SJSA1 (cell line): ENCODE results near the gene ST8SIA2. TPM values are rescaled to one million over a fixed set of nuclear protein-coding genes. Genes with fewer than 3 reads are reported as not detected.

Experiments
- DNase-seq, 2 experiments: peaks; one replicate each; pipeline ENCODE4 v3.0.0-alpha.2; 2015 to 2020; ENCODE audit warnings: low spot score in 2 of 2, low read depth in 1 of 2
- H3K27ac ChIP-seq: fragments of 250-450 bp; sonication (Bioruptor Pico); 2 replicates; pipeline ENCODE4 v1.5.1; 2020; ENCODE audit warnings: mild to moderate bottlenecking, moderate library complexity
- H3K27me3 ChIP-seq: fragments of 250-450 bp; sonication (Bioruptor Pico); replicated peaks from 2 replicates; pipeline ENCODE4 v1.5.1; 2020; ENCODE audit warnings: mild to moderate bottlenecking, moderate library complexity
- H3K36me3 ChIP-seq: fragments of 250-450 bp; sonication (Bioruptor Pico); 2 replicates; pipeline ENCODE4 v1.5.1; 2020; ENCODE audit warnings: mild to moderate bottlenecking
- H3K4me1 ChIP-seq: fragments of 250-450 bp; sonication (Bioruptor Pico); replicated peaks from 2 replicates; pipeline ENCODE4 v1.6.1; 2021; ENCODE audit warnings: mild to moderate bottlenecking
- H3K4me3 ChIP-seq: fragments of 250-450 bp; sonication (Bioruptor Pico); 2 replicates; pipeline ENCODE4 v1.5.1; 2020; ENCODE audit warnings: mild to moderate bottlenecking
- H3K9me3 ChIP-seq: fragments of 250-450 bp; sonication (Bioruptor Pico); replicated peaks from 2 replicates; pipeline ENCODE4 v1.5.1; 2020; ENCODE audit warnings: mild to moderate bottlenecking
- total RNA-seq: library from RNA; depleted of rRNA; stranded (reverse); fragments of >200 nt; shearing (Covaris generic); gene quantifications from 2 replicates; pipeline ENCODE4 v1.2.3, GENCODE V29; 2014

ST8SIA2 gene
- total RNA-seq, 1 experiment from 2014 or later: 5.7 TPM

- H3K4me1 ChIP-seq: no peaks in the 10 kb centered on the region
- DNase-seq: peak in 1 of 2 experiments; percentile 9
- no peak overlapping the region for H3K4me3 ChIP-seq
Measured at GRCh38 chr15:92383519-92384324, 10.0 kb upstream of the ST8SIA2 start.

GRCh38 chr15:92384381-92384780 lies 9.3 kb upstream of the ST8SIA2 start:
- Histone ChIP-seq H3K4me3 (no peak overlapping the region), H3K27ac (no peak overlapping the region), H3K36me3 (no peaks in the 10 kb centered on the region), H3K9me3 (no peaks in the 10 kb centered on the region), H3K4me1 (no peaks in the 10 kb centered on the region), H3K27me3 (peaks cover 34% of the 10 kb centered on the region)
- DNase-seq: no peak

More at GRCh38 chr15:92383519-92384324, 10.0 kb upstream of the ST8SIA2 start:
- Histone ChIP-seq H3K36me3 (no peaks in the 10 kb centered on the region), H3K9me3 (no peaks in the 10 kb centered on the region), H3K27ac (no peak overlapping the region), H3K27me3 (peaks cover 33% of the 10 kb centered on the region)

DNA sequence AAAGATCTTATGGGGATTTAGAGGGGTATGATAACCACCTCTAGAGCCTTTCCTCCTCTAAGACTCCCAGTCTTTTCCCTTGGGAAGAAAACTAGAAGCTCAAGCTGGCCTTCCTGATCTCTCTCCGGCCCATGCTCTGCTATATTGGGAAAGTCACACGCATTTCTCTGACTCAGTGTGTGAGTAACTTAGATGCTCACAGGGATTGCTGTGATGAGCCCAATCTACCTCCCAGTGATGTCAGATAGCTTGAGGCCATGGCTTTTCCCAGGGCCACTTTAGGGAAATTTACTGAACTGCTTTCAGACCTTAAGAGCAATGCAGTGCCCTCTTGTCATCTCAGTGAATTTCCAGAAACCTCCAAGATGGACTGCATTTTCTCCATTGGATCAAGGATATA lies 8.6 kb upstream of the ST8SIA2 start:
- Histone ChIP-seq H3K4me1 (no peaks in the 10 kb centered on the region), H3K9me3 (no peaks in the 10 kb centered on the region), H3K36me3 (no peaks in the 10 kb centered on the region), H3K27ac (no peak overlapping the region), H3K27me3 (peaks cover 40% of the 10 kb centered on the region), H3K4me3 (no peak overlapping the region)
- no peak for DNase-seq

- Histone ChIP-seq H3K4me3 (no peak overlapping the region), H3K36me3 (no peaks in the 10 kb centered on the region), H3K4me1 (peaks cover 16% of the 10 kb centered on the region), H3K9me3 (no peaks in the 10 kb centered on the region), H3K27me3 (peaks cover 74% of the 10 kb centered on the region), H3K27ac (no peak overlapping the region)
- peak in 1 of 2 experiments; percentile 42 for DNase-seq
Measured at GRCh38 chr15:92391640-92392039, 2.0 kb upstream of the ST8SIA2 start.

DNA sequence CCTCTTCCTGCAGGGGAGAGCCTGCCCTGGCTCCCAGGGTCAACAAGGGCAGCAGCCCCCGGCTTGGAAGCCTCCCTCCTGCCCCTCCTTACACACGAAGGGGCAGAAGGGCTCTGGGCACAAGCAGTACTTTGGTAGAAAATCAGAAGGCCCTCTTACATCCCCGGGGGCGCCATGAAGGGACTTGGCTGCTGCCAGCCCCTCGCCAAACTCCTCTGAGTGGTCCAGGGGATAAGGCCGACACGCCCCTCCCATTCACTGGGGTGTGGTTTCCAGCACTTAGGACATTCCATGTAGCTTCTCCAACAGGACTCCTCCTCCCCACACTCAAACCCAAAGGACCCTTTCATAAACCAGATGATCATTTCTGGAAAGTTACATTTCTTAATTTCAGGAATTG lies 1.2 kb upstream of the ST8SIA2 start:
- Histone ChIP-seq H3K4me1 (peaks cover 16% of the 10 kb centered on the region), H3K27me3 (peaks cover 68% of the 10 kb centered on the region)

GRCh38 chr15:92393980-92394308 lies 263 bp downstream of the ST8SIA2 start:
- peak in 1 of 2 experiments; percentile 27 for DNase-seq
- Histone ChIP-seq H3K9me3 (no peaks in the 10 kb centered on the region), H3K27me3 (peaks cover 57% of the 10 kb centered on the region), H3K36me3 (no peaks in the 10 kb centered on the region), H3K4me1 (peaks cover 16% of the 10 kb centered on the region), H3K4me3 (peak overlapping the region; percentile 57), H3K27ac (no peak overlapping the region)

More for the DNA sequence above, 1.2 kb upstream of the ST8SIA2 start:
- Histone ChIP-seq H3K9me3 (no peaks in the 10 kb centered on the region), H3K27ac (no peak overlapping the region), H3K36me3 (no peaks in the 10 kb centered on the region), H3K4me3 (no peak overlapping the region)
- no peak for DNase-seq

DNA sequence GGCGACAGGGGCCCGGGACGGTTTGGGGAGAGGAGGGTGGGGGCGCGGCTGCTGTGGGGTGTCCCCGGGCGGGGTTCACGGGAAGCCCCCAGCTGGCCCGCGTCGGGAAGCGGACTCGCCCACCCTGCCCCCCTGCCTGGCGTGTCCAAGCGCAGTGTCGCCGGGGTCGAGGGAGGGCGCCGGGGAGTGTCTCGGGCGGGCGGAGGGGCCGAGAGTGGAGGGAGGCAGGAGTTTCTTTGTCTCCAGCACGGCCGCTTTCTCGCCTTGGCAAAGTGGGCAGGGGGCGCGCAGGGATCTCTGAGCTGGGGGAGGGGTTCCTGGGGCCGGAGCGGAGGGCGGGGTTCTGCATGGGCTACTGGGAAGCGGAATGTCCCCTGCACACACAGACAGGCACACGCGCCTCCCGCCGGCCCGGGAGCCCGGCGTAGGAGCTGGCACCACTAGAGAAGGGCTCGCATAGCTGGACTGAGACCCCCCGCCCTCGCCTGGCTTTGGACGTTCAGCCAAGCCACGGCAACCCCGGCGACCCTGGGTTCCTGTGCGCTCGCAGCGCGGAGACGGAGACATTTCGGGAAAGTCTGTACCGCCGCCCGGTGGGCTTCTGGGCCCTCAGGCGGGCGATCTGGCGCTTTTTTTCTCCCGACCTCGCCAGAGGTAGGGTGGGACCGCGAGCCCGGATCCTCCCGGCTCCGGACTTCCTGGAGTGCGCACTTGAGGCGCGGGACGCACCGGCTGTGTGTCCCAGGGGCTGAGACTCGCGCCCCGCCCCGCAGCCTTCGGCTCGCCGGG lies 822 bp downstream of the ST8SIA2 start:
- Histone ChIP-seq H3K9me3 (no peaks in the 10 kb centered on the region), H3K27ac (no peak overlapping the region), H3K27me3 (peaks cover 55% of the 10 kb centered on the region), H3K4me1 (peaks cover 16% of the 10 kb centered on the region), H3K4me3 (peak overlapping the region; percentile 57), H3K36me3 (no peaks in the 10 kb centered on the region)
- no peak for DNase-seq

DNA sequence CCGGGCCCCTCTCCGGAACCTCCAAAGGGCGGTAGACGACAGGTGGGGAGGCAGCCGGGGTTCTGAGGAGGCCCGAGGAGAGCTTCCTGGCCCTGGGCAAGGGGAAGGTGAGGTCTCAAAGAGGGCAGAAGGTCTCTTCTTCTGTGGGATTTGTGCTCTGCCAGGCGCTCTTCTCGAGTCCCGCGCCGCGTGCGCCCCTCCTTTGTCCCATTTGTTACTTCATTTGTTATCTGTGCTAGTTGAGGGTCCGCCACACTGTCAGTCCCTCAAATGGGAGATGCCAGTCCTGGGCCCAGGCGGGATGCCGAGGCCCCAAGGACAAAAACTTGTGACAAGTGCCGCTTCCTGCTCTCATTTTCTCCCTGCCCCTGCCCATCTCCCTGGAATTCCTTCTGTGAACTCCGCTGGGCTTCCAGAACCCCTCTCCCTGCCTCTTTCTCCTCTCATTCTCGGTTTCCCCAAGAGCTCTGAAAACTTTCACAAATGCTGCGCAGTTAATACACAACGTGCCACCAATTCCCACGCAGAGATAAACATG lies 1.5 kb downstream of the ST8SIA2 start:
- Histone ChIP-seq H3K27ac (no peak overlapping the region), H3K4me1 (peaks cover 16% of the 10 kb centered on the region), H3K36me3 (no peaks in the 10 kb centered on the region), H3K4me3 (peak overlapping the region; percentile 57), H3K27me3 (peaks cover 50% of the 10 kb centered on the region), H3K9me3 (no peaks in the 10 kb centered on the region)
- no peak for DNase-seq

DNA sequence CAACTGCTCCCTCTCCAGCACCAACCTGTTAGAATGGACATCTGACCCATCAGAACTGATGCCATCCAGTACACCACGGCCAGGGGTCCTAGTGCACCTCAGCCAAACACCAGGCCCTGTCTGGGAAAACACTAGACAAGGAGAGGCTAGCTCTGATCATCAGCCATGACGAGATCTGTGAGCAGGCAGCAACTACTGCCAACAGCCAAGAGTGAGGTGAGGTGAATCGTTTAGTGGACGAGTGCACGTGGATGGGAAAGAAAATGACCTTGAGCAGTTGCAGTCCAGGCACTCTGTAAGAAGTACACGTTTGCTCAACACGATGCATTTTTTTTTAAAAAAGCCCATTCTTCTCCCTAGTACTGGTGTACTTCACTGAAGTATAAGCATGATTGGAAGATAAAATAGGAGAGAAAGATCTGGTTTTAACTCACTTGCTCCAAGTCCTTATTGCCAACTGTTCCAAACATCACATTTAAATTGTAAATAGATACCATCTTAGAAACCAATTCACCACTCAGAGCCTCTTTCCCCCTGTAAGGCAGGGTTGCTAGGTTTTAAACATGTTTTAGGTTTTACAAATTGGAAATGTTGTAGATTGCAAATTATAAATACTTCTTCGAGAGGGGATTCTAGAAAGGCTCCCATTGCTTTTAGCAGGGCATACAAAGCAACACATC lies 5.7 kb downstream of the ST8SIA2 start:
- Histone ChIP-seq H3K4me3 (no peak overlapping the region), H3K9me3 (no peaks in the 10 kb centered on the region), H3K27ac (no peak overlapping the region), H3K4me1 (peaks cover 16% of the 10 kb centered on the region), H3K36me3 (no peaks in the 10 kb centered on the region), H3K27me3 (peaks cover 11% of the 10 kb centered on the region; the same call in 1 of the 2 replicates)
- DNase-seq: no peak

- peaks cover 10% of the 10 kb centered on the region for H3K4me1 ChIP-seq
- peaks cover under 1% of the 10 kb centered on the region; the same call in 1 of the 2 replicates for H3K27me3 ChIP-seq
- H3K27ac ChIP-seq: no peak overlapping the region
- H3K36me3 ChIP-seq: no peaks in the 10 kb centered on the region
- H3K9me3 ChIP-seq: no peaks in the 10 kb centered on the region
- no peak for DNase-seq
- H3K4me3 ChIP-seq: no peak overlapping the region
Measured at GRCh38 chr15:92400573-92400972, 6.9 kb downstream of the ST8SIA2 start.

GRCh38 chr15:92400980-92401787 lies 7.5 kb downstream of the ST8SIA2 start:
- Histone ChIP-seq H3K4me1 (peaks cover 10% of the 10 kb centered on the region), H3K36me3 (no peaks in the 10 kb centered on the region), H3K4me3 (no peak overlapping the region), H3K27ac (no peak overlapping the region), H3K9me3 (no peaks in the 10 kb centered on the region), H3K27me3 (no peaks in the 10 kb centered on the region)
- DNase-seq: no peak

DNA sequence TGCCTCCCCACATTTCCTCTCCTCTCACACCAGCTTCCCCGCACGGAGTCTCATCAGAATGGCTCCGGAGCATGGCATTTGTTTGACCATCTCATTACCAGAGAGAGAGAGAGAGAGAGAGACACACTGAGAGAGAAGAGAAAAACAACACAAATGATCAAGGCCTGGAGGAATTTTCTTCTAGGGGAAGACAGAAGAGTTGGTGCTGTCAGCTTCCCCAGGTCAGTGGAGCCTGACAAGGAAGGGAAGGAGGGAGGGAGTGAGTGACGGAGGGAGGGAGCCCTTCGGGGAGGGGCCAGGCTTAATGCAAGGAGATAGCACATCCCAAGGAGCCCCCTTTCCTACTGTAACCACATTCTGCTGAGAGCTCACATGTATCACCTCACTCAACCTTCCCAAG lies 9.1 kb downstream of the ST8SIA2 start:
- Histone ChIP-seq H3K4me3 (no peak overlapping the region), H3K36me3 (no peaks in the 10 kb centered on the region), H3K4me1 (peaks cover 10% of the 10 kb centered on the region), H3K9me3 (no peaks in the 10 kb centered on the region), H3K27ac (no peak overlapping the region), H3K27me3 (no peaks in the 10 kb centered on the region)
- DNase-seq: no peak

- Histone ChIP-seq H3K9me3 (no peaks in the 10 kb centered on the region), H3K27me3 (no peaks in the 10 kb centered on the region), H3K36me3 (no peaks in the 10 kb centered on the region), H3K4me1 (peaks cover 12% of the 10 kb centered on the region), H3K27ac (no peak overlapping the region), H3K4me3 (no peak overlapping the region)
- no peak for DNase-seq
Measured at GRCh38 chr15:92405942-92406341, 12.3 kb downstream of the ST8SIA2 start.
